MCF 10A (cell line): ENCODE data around the gene BCAS3. TPM values are rescaled to one million over a fixed set of nuclear protein-coding genes. Genes with fewer than 3 reads are reported as not detected.
A peak's percentile ranks its signal among the peaks of the same experiment; 100 is the strongest.

ENCODE experiments used
- BruUV-seq: library from RNA; stranded (reverse); fragments of 400-500 nt; replicated peaks from 2 replicates; lab custom pipeline; 2021; lab: Mats Ljungman, UMichigan
- CTCF ChIA-PET: fragments of 300-600 bp; sonication (Branson Sonifier 250); formaldehyde crosslinking; extraction: SDS; loops from one replicate; lab custom pipeline; 2021; ENCODE audit warnings: antibody characterized with exemption, inconsistent platforms; lab: Yijun Ruan, JAX
- POLR2A ChIA-PET: fragments of 300-600, 350-650 bp; sonication (Branson Sonifier 250); formaldehyde crosslinking; extraction: SDS; loops from one replicate; lab custom pipeline; 2020; ENCODE audit warnings: antibody characterized with exemption, inconsistent platforms; lab: Yijun Ruan, JAX
- DNase-seq: peaks from one replicate; pipeline ENCODE4 v3.0.0-alpha.2; 2018; ENCODE audit not compliant: unreplicated experiment
- H3K27ac Mint-ChIP-seq: one replicate; pipeline ENCODE4 v1.8.0; 2022; ENCODE audit warnings: mild to moderate bottlenecking, low read depth, mixed read lengths; ENCODE audit not compliant: unreplicated experiment
- H3K27me3 Mint-ChIP-seq: one replicate; pipeline ENCODE4 v1.8.0; 2022; ENCODE audit warnings: mixed read lengths; ENCODE audit not compliant: insufficient read depth, unreplicated experiment
- H3K36me3 Mint-ChIP-seq: one replicate; pipeline ENCODE4 v1.8.0; 2022; ENCODE audit warnings: mild to moderate bottlenecking, moderate library complexity, mixed read lengths; ENCODE audit not compliant: insufficient read depth, unreplicated experiment
- H3K4me1 Mint-ChIP-seq: one replicate; pipeline ENCODE4 v1.8.0; 2022; ENCODE audit warnings: mixed read lengths; ENCODE audit not compliant: insufficient read depth, unreplicated experiment
- H3K4me3 Mint-ChIP-seq: one replicate; pipeline ENCODE4 v1.8.0; 2022; ENCODE audit warnings: mild to moderate bottlenecking, moderate library complexity, mixed read lengths; ENCODE audit not compliant: unreplicated experiment
- H3K9me3 Mint-ChIP-seq: one replicate; pipeline ENCODE4 v1.8.0; 2022; ENCODE audit warnings: mixed read lengths; ENCODE audit not compliant: unreplicated experiment
- CTCF ChIP-seq: fragments of 200-600 bp; IDR thresholded peaks from one replicate; pipeline ENCODE4 v1.8.0; 2022; ENCODE audit warnings: antibody characterized with exemption, mild to moderate bottlenecking; ENCODE audit not compliant: unreplicated experiment
- intact Hi-C: fragments of 100-400 bp; cut with micrococcal nuclease; formaldehyde crosslinking; loops from 2 replicates; pipeline ENCODE4 v1.14.1; 2022
- total RNA-seq: library from RNA; stranded (reverse); gene quantifications from 2 replicates; pipeline ENCODE4 v1.2.3, GENCODE V29; 2022

BCAS3 gene
- total RNA-seq, 1 experiment from 2014 or later = 14.6 TPM

DNA sequence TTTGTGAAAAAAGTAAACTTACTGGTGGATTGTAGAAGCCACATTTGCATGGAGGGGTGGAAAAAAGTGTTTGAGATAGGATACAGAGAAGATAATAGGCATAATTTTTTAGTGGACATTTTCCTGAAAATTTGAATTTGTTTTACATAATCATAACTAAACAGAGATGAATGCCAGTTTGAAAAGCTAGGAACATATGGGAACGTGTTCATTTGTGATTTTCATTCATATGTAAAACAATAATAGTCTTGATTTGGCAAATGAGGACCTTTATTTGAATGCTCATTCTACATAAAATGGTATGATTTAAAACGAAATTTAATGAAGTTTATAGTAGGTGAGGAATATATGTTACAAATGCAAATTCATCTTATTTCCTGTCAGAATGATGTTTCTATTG, 263.9 kb downstream of the BCAS3 start:
- intact Hi-C loops = no loop called here
- H3K4me1 Mint-ChIP-seq = peaks cover 12% of the 10 kb centered on the region
- ChIA-PET CTCF (interaction anchor here (0.6 to 1.3 kb wide), 2 partner anchors 86 to 221 kb away, joined by 3 to 5 read pairs; no protein-coding TSS in a partner anchor), POLR2A (interaction anchor here (0.8 to 1.3 kb wide), 4 partner anchors 12 to 54 kb away, joined by 3 to 9 read pairs (median 4); no protein-coding TSS in a partner anchor)
- no peaks in the 10 kb centered on the region for H3K27me3 Mint-ChIP-seq
- no peak for DNase-seq
- no TSS peak for BruUV-seq
- H3K4me3 Mint-ChIP-seq = peak overlapping the region; percentile 47
- no peak for TF ChIP-seq CTCF
- H3K27ac Mint-ChIP-seq = peak overlapping the region; percentile 92
- H3K9me3 Mint-ChIP-seq = no peaks in the 10 kb centered on the region
- H3K36me3 Mint-ChIP-seq = no peaks in the 10 kb centered on the region

DNA sequence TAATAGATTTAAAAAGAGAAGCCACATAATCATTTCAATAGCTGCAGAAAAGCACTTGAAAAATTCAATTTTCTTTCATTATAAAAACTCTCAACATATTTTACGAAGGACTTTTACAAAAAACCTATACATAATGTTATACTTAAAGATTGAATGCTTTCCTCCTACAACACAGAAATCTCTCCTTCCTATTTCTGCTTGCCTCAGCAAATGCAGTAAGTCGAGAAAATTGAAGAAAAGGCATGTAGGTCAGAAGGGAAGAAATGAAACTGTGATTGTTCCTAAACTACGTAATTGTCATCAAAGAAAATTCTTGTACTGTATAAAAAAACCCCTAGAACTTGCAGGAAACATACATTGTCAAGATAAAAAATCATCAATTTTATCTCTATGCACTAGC, 267.1 kb downstream of the BCAS3 start:
- Mint-ChIP-seq H3K27ac (no peak overlapping the region), H3K4me3 (no peak overlapping the region), H3K36me3 (no peaks in the 10 kb centered on the region), H3K27me3 (no peaks in the 10 kb centered on the region), H3K4me1 (peaks cover 17% of the 10 kb centered on the region), H3K9me3 (no peaks in the 10 kb centered on the region)
- DNase-seq = no peak
- intact Hi-C loops = no loop called here
- TF ChIP-seq CTCF = no peak
- BruUV-seq = no TSS peak
- CTCF ChIA-PET = no interaction called here
- POLR2A ChIA-PET = no interaction called here

GRCh38 chr17:60947100-60947499, 269.4 kb downstream of the BCAS3 start:
- peak; percentile 39 for DNase-seq
- Mint-ChIP-seq H3K4me3 (no peak overlapping the region), H3K27me3 (no peaks in the 10 kb centered on the region), H3K9me3 (no peaks in the 10 kb centered on the region), H3K4me1 (peaks cover 6% of the 10 kb centered on the region), H3K36me3 (no peaks in the 10 kb centered on the region), H3K27ac (no peak overlapping the region)
- TF ChIP-seq CTCF = no peak
- intact Hi-C loops = no loop called here
- CTCF ChIA-PET = interaction anchor here (0.7 kb wide), 1 partner anchor 201 kb away, joined by 3 read pairs; no protein-coding TSS in a partner anchor
- no TSS peak for BruUV-seq
- POLR2A ChIA-PET = interaction anchor here (0.6 to 0.9 kb wide), 2 partner anchors 17 to 399 kb away, joined by 3 read pairs; no protein-coding TSS in a partner anchor

DNA sequence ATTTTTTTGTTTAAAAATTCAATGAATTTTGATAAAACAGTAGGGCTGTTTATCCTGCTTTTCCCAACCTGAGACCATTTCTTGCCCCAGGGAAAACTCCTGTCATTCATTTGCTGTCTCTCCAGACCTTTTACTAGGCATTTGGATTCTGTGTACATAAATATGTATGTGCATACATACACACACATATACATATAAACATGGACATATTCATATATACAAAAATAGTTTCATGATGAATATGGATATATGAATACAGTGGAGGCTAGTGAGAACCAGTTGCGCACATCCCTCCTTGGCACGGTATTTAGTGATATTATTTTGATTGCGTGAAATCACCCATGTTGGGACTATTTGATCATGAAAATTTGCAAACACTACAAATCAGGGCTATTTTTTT, 269.9 kb downstream of the BCAS3 start:
- H3K27me3 Mint-ChIP-seq = no peaks in the 10 kb centered on the region
- no TSS peak for BruUV-seq
- peaks cover 6% of the 10 kb centered on the region for H3K4me1 Mint-ChIP-seq
- H3K27ac Mint-ChIP-seq = no peak overlapping the region
- no peak for DNase-seq
- TF ChIP-seq CTCF = no peak
- intact Hi-C loops = no loop called here
- no peaks in the 10 kb centered on the region for H3K9me3 Mint-ChIP-seq
- ChIA-PET POLR2A (interaction anchor here (0.6 kb wide), 1 partner anchor 400 kb away, joined by 3 read pairs; no protein-coding TSS in a partner anchor), CTCF (no interaction called here)
- H3K4me3 Mint-ChIP-seq = no peak overlapping the region
- no peaks in the 10 kb centered on the region for H3K36me3 Mint-ChIP-seq
